Right renal cortex interstitium (tissue), 3 donors: ENCODE measurements around the gene IRF8. TPM values are rescaled to one million over a fixed set of nuclear protein-coding genes. Genes with fewer than 3 reads are reported as not detected.

Experiments
- DNase-seq, 3 donors: peaks; one replicate each; pipeline ENCODE4 v3.0.0-alpha.2; 2013; ENCODE audit warnings: low read depth in 3 of 3, low spot score in 2 of 3
- polyA plus RNA-seq, 3 donors: library from polyadenylated mRNA; unstranded; fragments of 120-200 nt; gene quantifications; one replicate each; pipeline ENCODE4 v1.2.1, GENCODE V29; 2013; ENCODE audit not compliant: insufficient read length in 3 of 3

IRF8 gene
- polyA plus RNA-seq, 3 donors = 4.5 to 7.2 (median 5.7) TPM

GRCh38 chr16:85950136-85950918 is 51.4 kb downstream of the IRF8 start:
- DNase-seq = no peak

- no peak for DNase-seq
Observed at GRCh38 chr16:85952197-85952596, 53.2 kb downstream of the IRF8 start.

GRCh38 chr16:85952811-85953210 is 53.8 kb downstream of the IRF8 start:
- DNase-seq = no peak

- DNase-seq = no peak
Observed at GRCh38 chr16:85954927-85955519, 56.1 kb downstream of the IRF8 start.

GRCh38 chr16:85955566-85955965 is 56.6 kb downstream of the IRF8 start:
- DNase-seq = no peak

- DNase-seq = no peak
Observed at GRCh38 chr16:85956426-85956825, 57.5 kb downstream of the IRF8 start.

- no peak for DNase-seq
Observed at GRCh38 chr16:85958731-85959130, 59.8 kb downstream of the IRF8 start.

GRCh38 chr16:85959686-85960085 is 60.7 kb downstream of the IRF8 start:
- DNase-seq = no peak

GRCh38 chr16:85960486-85961046 is 61.6 kb downstream of the IRF8 start:
- no peak for DNase-seq

- DNase-seq = no peak
Observed at GRCh38 chr16:85961988-85962915, 63.3 kb downstream of the IRF8 start.

- no peak for DNase-seq
Observed at GRCh38 chr16:85963753-85964285, 64.9 kb downstream of the IRF8 start.

GRCh38 chr16:85965125-85965524 is 66.2 kb downstream of the IRF8 start:
- DNase-seq = no peak

- DNase-seq = no peak
Observed at GRCh38 chr16:85967111-85967510, 68.1 kb downstream of the IRF8 start.

GRCh38 chr16:85968041-85968920 is 69.3 kb downstream of the IRF8 start:
- no peak for DNase-seq

GRCh38 chr16:85969159-85969558 is 70.2 kb downstream of the IRF8 start:
- DNase-seq = no peak

- no peak for DNase-seq
Observed at GRCh38 chr16:85969591-85969990, 70.6 kb downstream of the IRF8 start.

- DNase-seq = no peak
Observed at GRCh38 chr16:85970016-85970733, 71.2 kb downstream of the IRF8 start.

- DNase-seq = no peak
Observed at GRCh38 chr16:85970738-85971137, 71.8 kb downstream of the IRF8 start.
